ENCODE data around the gene PROSER2. TPM values are rescaled to one million over a fixed set of nuclear protein-coding genes. Genes with fewer than 3 reads are reported as not detected.

The PROSER2 gene
- total RNA-seq, 2 donors from 2014 or later, result 29.3 to 58.3 TPM

DNA sequence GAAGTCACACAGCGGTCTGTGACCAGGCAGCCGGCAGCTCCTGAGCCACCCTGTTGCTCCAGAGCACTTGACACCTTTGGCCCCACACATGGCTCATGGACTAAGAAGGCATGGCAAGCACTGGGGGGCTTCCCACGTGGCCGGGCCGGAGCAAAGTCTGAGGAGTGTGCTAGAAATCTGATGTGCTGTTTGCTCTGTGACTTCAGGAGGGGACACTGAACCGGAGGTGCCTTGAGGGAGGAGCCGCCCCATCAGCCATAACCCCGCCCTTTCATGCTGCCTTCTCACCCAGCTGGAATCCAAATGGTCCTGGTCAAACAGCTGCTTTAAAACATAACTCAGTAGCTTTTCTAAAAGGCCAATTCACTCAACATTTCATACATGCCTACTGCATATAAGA is 33.5 kb downstream of the PROSER2 start:
- WGBS, 2 donors, result 88 to 97% methylated on average over 4 to 8 of the region's 8 CpGs

DNA sequence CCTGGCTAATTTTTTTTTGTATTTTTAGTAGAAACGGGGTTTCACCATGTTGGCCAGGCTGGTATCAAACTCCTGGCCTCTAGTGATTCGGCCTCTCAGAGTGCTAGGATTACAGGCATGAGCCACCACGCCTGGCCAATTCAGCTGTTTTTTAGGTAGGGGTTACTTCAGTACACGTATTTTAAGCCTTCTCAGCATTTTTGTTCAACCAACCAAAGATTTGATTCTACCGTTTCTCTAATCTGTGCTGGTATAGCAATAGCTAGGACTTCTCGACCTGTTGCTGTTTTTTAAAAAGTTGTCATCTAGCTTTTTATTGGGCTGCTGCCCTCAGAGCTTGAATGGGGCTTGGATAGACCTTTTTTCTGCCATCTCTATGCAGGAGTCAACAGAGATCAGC is 34.9 kb downstream of the PROSER2 start:
- 89 to 92% methylated on average over 6 of the region's 6 CpGs for WGBS, 2 donors
- DNase-seq (no peak), ATAC-seq (no peak)
- Histone ChIP-seq H3K27ac (no peak overlapping the region), H3K4me3 (no peak overlapping the region), H3K27me3 (no peaks in the 10 kb centered on the region), H3K9me3 (no peaks in the 10 kb centered on the region), H3K36me3 (replicated peaks in 1 of 2; ENCODE audit: insufficient read depth in 1 of 2, low read depth in 2 of 2) (peaks cover 0 to 1% of the 10 kb centered on the region in 2 donors), H3K4me1 (no peaks in the 10 kb centered on the region)
- TF ChIP-seq POLR2A (IDR thresholded peaks at IDR 0.05), result no peak
- TF ChIP-seq, protein P1, sequence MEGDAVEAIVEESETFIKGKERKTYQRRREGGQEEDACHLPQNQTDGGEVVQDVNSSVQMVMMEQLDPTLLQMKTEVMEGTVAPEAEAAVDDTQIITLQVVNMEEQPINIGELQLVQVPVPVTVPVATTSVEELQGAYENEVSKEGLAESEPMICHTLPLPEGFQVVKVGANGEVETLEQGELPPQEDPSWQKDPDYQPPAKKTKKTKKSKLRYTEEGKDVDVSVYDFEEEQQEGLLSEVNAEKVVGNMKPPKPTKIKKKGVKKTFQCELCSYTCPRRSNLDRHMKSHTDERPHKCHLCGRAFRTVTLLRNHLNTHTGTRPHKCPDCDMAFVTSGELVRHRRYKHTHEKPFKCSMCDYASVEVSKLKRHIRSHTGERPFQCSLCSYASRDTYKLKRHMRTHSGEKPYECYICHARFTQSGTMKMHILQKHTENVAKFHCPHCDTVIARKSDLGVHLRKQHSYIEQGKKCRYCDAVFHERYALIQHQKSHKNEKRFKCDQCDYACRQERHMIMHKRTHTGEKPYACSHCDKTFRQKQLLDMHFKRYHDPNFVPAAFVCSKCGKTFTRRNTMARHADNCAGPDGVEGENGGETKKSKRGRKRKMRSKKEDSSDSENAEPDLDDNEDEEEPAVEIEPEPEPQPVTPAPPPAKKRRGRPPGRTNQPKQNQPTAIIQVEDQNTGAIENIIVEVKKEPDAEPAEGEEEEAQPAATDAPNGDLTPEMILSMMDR (IDR thresholded peaks at IDR 0.05), result no peak
- intact Hi-C loops (cut with DNase I), result no loop called here

More for the DNA sequence above, 33.5 kb downstream of the PROSER2 start:
- Histone ChIP-seq H3K36me3 (replicated peaks in 1 of 2; ENCODE audit: insufficient read depth in 1 of 2, low read depth in 2 of 2) (peaks cover 0 to 1% of the 10 kb centered on the region in 2 donors), H3K4me1 (no peaks in the 10 kb centered on the region), H3K4me3 (no peak overlapping the region), H3K27me3 (no peaks in the 10 kb centered on the region), H3K9me3 (no peaks in the 10 kb centered on the region), H3K27ac (no peak overlapping the region)
- intact Hi-C loops (cut with DNase I), result no loop called here
- no peak for TF ChIP-seq POLR2A (IDR thresholded peaks at IDR 0.05)
- TF ChIP-seq, protein P1 (IDR thresholded peaks at IDR 0.05), result no peak
- ATAC-seq (no peak), DNase-seq (no peak)

DNA sequence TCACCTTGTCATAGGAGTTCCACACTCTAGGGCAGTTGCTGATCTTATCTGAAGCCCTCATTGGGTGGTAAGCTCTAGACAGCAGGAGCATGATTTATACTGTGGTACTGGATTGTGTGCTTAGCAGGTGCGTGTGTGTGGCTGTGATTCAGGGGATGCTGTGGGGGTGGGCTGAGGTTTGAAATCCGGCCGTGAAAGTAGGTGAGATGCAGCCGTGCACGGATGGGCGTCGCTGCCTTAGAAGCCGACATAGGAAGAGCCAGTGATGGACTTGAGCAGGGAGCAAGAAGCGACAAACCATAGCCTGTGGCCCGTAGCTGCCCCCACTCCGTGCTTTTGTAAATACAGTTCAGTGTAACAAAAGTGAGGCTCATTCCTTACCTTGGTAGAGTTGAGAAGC is 38.2 kb downstream of the PROSER2 start:
- Histone ChIP-seq H3K27me3 (no peaks in the 10 kb centered on the region), H3K27ac (no peak overlapping the region), H3K9me3 (no peaks in the 10 kb centered on the region), H3K36me3 (replicated peaks in 1 of 2; ENCODE audit: insufficient read depth in 1 of 2, low read depth in 2 of 2) (peaks cover 0 to 1% of the 10 kb centered on the region in 2 donors), H3K4me1 (no peaks in the 10 kb centered on the region), H3K4me3 (no peak overlapping the region)
- TF ChIP-seq POLR2A (IDR thresholded peaks at IDR 0.05), result no peak
- TF ChIP-seq, protein P1 (IDR thresholded peaks at IDR 0.05), result no peak
- ATAC-seq (no peak), DNase-seq (no peak)
- intact Hi-C loops (cut with DNase I), result no loop called here
- WGBS, 2 donors, result 93 to 94% methylated on average over 11 of the region's 11 CpGs

DNA sequence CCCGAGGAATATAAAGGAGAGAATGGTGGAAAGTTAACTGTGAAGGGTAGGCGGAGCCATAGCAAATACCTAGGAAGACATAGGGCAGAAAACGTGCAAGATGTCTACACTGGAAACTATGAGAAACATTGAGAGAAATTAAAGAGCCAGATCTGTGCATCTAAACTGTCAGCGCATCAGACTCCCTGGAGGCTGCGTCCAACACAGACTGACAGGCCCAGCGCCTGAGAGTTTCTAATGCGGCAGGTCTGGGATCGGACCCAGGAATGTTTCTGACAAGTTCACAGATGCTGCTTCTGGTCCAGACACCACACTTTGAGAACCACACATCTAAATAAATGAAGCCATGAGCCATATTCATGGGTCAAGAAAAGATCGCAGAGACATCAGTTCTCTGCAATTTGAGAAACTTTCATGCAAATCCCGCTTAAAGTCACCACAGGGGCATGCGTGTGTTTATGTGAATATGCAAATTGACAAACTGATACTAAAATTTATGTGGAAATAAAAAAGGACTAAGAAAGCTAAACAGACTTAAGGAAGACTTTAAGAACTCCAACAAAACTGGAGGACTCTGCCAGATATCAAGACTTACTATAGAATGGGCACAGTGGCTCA is 38.8 kb downstream of the PROSER2 start:
- WGBS, 2 donors, result 89 to 90% methylated on average over 11 of the region's 11 CpGs
- DNase-seq (no peak), ATAC-seq (no peak)
- Histone ChIP-seq H3K36me3 (replicated peaks in 1 of 2; ENCODE audit: insufficient read depth in 1 of 2, low read depth in 2 of 2) (peaks cover 0 to 1% of the 10 kb centered on the region in 2 donors), H3K9me3 (no peaks in the 10 kb centered on the region), H3K4me3 (no peak overlapping the region), H3K4me1 (no peaks in the 10 kb centered on the region), H3K27me3 (no peaks in the 10 kb centered on the region), H3K27ac (no peak overlapping the region)
- intact Hi-C loops (cut with DNase I), result no loop called here
- TF ChIP-seq, protein P1 (IDR thresholded peaks at IDR 0.05), result no peak
- TF ChIP-seq POLR2A (IDR thresholded peaks at IDR 0.05), result no peak

All from body of pancreas (tissue), 4 donors.